Measurements from ENCODE around the gene TRIM52.

DNA sequence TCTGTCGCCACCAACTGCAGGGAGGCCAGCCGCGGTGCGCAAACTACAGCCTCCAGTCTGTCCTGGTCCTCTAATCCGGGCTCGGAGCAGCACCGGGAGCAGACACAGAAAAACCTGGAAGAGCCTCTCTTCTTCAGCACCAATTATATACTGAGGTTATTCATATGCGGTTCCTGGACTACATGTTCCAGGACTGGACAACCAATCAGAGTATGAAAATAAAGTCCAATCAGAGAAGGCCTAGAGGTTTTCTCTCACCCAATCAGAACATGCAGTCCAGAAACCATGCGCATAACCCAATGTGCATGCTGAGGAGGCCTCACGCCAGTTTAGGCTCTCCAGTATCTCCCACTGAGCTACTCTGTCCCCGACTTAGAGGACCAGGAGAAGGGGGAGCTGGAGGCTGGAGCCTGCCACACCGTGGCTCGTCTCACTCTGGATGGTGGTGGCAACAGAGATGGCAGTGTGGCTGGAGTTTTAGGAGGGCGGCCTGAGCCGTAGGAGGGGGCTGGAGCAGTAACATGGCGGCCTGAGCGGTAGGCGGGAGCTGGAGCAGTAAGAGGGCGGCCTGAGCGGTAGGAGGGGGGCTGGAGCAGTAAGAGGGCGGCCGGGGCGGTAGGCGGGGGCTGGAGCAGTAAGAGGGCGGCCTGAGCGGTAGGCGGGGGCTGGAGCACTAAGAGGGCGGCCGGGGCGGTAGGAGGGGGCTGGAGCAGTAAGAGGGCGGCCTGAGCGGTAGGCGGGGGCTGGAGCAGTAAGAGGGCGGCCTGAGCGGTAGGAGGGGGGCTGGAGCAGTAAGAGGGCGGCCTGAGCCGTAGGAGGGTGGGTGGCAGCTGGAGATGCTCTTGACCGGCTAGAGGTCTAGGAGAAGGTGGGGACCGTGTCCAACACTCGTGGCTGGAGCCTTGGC is 20.4 kb upstream of the TRIM52 start:
- TF ChIP-seq SIN3A (IDR thresholded peaks at IDR 0.05; ENCODE audit: borderline replicate concordance, insufficient read depth, low read length) = no peak
- TF ChIP-seq POLR2AphosphoS5 (IDR thresholded peaks at IDR 0.05; ENCODE audit: low read depth, low read length) = no peak
- TF ChIP-seq, protein P1, sequence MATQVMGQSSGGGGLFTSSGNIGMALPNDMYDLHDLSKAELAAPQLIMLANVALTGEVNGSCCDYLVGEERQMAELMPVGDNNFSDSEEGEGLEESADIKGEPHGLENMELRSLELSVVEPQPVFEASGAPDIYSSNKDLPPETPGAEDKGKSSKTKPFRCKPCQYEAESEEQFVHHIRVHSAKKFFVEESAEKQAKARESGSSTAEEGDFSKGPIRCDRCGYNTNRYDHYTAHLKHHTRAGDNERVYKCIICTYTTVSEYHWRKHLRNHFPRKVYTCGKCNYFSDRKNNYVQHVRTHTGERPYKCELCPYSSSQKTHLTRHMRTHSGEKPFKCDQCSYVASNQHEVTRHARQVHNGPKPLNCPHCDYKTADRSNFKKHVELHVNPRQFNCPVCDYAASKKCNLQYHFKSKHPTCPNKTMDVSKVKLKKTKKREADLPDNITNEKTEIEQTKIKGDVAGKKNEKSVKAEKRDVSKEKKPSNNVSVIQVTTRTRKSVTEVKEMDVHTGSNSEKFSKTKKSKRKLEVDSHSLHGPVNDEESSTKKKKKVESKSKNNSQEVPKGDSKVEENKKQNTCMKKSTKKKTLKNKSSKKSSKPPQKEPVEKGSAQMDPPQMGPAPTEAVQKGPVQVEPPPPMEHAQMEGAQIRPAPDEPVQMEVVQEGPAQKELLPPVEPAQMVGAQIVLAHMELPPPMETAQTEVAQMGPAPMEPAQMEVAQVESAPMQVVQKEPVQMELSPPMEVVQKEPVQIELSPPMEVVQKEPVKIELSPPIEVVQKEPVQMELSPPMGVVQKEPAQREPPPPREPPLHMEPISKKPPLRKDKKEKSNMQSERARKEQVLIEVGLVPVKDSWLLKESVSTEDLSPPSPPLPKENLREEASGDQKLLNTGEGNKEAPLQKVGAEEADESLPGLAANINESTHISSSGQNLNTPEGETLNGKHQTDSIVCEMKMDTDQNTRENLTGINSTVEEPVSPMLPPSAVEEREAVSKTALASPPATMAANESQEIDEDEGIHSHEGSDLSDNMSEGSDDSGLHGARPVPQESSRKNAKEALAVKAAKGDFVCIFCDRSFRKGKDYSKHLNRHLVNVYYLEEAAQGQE (IDR thresholded peaks at IDR 0.05; ENCODE audit: insufficient read depth in 1 of 2, low read depth in 2 of 2, low read length in 2 of 2) = no peak

All from PFSK-1 (cell line).